ENCODE measurements around the gene GCHFR.

GCHFR gene

DNA sequence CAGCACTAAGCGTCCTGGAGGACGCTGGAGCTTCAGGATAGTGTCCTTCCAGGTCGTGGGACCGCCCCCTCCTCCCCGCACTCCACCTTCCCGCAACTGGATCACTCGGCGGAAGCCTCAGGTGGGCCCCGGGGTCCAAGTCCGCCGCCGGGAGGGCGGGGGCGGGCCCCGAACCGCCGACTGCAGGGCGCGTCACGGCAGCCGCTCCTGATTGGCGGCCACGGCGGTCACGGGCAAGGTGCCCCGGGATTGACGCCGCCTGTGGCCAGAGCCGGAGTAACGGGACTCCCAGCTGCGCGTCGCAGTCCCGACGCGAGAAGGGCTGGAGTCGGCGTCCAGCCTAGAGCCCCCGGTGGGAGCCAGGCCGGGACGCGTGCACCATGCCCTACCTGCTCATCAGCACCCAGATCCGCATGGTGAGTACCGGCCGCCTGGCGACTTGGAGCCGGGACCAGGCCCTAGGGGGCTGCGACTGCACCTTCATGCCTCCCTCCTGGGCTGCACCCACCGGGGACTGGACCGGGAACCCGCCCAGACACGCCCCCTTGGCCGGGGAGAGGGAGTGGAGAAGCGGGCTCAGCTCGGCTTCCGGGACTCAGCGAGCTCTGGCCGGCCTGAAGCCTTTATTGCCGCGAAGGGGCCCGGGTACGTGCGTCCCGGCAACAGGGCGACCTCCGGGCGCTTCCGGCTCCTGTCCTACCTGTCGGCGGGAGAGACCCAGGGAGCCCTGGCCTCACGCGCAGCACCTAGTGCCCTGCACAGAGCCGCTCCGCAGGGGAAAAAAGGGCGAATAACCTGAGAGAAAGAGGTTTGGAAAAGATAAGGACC lies at the start of gene GCHFR:
GCHFR (plus strand) TSS at position 268 of the 828 bp plus-strand sequence; CDS start at position 381, 113 bp downstream.
- peak; percentile 91 for DNase-seq

DNA sequence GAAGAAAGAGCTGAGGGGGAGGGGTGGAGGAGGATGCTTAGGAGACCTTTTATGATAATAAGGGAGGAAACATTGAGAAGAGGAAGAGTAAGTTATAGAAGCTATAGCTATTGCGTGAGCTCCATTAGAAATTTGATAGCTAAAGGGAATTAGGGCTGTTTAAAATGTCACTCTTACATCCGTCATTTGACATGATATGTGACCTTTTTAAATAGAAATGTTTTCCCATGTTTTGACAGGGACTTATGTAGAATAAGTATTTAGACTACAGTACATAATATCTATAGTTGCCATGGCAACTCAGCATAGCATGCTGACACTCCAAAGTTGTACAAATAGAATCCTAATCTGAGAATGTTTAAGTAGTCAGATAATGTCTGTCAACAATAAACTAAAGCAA lies 49.7 kb upstream of the GCHFR start:
- no peak for DNase-seq

- no peak for DNase-seq
These were observed 47.7 kb upstream of the GCHFR start for GRCh38 chr15:40716165-40716564.

DNA sequence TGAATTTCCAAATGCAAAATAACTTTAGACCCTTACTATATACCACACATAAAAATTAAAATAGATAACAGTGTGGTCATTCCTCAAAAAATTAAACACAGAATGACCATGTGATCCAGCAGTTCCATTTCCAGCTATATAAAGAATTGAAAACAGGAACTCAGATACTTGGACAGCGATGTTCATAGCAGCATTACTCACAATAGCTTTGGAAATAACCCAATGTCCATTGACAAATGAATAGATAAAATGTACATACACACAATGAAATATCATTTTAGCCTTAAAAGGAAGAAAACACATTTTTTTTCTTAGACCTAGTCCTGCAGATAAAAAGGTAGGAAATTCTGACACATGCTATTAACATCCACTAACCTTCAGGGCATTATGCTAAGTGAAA lies 42.2 kb upstream of the GCHFR start:
- no peak for DNase-seq

DNA sequence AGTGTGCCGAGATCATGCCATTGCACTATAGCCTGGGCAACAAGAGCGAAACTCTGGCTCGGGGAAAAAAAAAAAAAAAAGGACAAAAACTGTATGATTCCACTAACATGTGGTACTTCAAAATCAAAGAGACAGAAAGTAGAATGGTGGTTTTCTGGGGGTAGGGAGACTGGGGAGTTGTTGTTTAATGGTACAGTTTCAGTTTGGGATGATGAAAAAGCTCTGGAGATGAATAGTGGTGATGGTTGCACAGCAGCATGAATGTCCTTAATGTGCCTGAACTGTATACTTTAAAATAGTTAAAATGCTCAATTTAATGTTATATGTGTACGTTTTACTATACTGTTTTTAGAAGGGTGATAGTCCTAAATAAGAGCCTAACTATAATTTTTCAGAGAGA lies 41.5 kb upstream of the GCHFR start:
- DNase-seq = no peak

DNA sequence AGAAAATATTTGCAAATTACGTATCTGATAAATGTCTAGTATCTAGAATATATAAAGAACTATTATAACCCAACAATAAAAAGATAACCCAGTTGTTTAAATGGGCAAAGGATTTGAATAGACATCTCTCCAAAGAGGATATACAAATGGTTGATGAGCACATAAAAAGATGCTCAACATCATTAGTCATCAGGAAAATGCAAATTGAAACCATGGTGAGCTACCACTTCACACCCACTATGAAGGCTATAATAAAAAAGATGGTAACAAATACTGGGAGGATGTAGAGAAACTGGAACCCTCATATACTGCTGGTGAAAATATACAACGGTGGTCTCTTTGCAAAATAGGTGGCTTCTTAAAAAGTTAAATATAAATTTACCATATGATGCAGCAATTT lies 40.9 kb upstream of the GCHFR start:
- no peak for DNase-seq

GRCh38 chr15:40723919-40724318 lies 39.9 kb upstream of the GCHFR start:
- no peak for DNase-seq

GRCh38 chr15:40731034-40731433 lies 32.8 kb upstream of the GCHFR start:
- no peak for DNase-seq

DNA sequence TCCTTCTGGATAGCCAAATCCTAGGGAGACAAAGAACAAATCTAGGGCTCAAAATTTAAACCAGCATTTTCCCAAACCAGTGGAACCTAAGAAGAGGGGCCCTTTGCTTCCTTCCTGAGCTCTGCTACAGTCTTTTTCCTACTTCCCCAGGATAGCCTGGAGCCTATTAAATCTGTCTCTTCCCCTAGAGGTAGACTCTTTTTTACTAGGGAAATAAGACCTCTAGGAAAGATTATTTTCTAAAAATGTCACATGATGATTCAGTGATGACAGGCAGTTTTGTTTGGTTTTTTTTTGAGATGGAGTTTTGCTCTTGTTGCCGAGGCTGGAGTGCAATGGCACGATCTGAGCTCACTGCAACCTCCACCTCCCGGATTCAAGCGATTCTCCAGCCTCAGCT lies 27.3 kb upstream of the GCHFR start:
- DNase-seq = no peak

- DNase-seq = no peak
These were observed 26.8 kb upstream of the GCHFR start for GRCh38 chr15:40737048-40737447.

- DNase-seq = no peak
These were observed 24.8 kb upstream of the GCHFR start for GRCh38 chr15:40739047-40739446.

DNA sequence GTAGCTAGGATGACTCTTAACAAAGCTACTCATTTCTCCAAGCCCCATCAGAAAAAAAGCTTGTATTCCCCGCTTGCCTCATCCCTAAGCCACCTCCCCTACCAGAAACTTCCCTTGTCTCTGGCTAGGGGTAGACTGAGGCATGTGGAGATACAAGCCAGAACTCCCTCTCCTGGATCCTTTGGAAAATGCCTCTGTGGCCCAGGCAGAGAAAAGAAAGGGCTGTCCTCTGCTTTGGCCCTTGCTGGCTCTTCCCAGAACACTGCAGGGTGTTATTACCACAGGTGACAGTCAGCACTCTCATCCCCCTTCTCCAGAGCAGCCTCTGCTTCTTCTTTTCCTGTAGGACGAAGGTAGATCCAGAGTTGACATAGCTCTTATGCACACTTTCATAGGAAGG lies 24.0 kb upstream of the GCHFR start:
- no peak for DNase-seq

GRCh38 chr15:40743485-40743901 lies 20.4 kb upstream of the GCHFR start:
- DNase-seq = peak; percentile 20

DNA sequence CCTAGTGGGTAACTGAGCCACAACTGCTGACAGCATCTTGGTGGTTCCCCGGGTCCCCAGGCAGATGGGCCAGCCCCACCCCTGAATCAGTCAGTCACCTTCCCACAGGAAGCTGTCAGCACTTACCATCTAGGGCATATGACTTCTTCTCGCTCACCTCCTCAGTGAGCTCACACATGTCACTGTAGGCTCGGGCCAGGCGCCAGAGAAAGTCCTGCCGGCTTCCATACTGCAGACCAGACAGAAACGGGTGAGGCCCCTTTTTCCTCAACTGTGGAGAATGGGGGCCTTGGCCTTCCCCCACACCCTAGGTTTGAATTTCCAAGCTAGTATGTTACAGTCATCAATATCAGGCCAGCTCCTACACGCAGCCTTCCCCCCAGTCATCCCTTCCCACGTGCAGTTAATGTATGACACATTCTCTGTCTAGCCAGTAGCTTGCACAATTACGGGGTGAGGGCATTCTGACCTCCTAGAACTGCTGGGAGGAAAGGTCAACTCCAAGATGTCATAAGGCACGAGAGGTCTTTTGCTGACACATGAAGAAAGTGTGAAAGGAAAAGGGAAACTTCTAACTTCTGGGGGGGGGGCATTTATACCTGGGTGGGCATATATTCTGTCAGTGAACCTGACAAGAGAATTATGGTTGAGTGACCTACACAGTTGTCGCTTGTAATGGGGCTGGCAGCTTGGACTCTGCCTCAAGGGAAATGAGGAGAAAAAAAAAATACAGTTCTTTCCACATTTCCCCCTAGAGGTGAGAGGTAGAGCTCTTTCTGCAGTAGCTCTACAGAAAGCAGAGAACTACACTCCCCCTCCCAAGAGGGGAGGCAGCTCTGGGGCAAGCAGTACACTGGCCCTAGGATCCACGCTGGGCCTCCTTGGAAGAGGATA lies 19.7 kb upstream of the GCHFR start:
- peak; percentile 63 for DNase-seq

GRCh38 chr15:40744815-40745152 lies 19.1 kb upstream of the GCHFR start:
- DNase-seq = no peak

DNA sequence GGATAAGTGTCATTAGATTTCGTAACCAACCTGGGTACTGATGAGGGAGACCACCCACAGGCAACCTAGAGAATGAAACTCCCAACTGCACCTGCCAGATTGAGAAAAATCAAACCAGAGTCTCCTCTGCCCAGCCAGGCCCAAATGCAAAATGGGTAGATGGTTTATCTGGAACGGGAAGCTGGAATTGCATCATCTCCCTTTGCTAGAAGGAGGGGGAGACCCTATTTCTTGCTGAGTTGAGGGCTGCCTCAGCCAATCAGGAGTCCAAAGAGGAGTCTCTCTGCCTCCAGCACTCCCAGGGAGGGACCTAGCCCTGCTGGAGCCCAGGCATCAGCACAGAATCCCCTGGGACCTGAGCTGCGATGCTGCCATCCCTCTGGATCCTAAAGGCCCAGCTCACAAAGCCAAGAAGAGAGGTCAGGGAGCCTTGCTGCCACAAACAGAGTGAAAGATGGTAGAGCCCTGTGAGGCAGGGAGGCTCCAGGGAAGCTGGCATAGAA lies 16.9 kb upstream of the GCHFR start:
- peak; percentile 90 for DNase-seq

DNA sequence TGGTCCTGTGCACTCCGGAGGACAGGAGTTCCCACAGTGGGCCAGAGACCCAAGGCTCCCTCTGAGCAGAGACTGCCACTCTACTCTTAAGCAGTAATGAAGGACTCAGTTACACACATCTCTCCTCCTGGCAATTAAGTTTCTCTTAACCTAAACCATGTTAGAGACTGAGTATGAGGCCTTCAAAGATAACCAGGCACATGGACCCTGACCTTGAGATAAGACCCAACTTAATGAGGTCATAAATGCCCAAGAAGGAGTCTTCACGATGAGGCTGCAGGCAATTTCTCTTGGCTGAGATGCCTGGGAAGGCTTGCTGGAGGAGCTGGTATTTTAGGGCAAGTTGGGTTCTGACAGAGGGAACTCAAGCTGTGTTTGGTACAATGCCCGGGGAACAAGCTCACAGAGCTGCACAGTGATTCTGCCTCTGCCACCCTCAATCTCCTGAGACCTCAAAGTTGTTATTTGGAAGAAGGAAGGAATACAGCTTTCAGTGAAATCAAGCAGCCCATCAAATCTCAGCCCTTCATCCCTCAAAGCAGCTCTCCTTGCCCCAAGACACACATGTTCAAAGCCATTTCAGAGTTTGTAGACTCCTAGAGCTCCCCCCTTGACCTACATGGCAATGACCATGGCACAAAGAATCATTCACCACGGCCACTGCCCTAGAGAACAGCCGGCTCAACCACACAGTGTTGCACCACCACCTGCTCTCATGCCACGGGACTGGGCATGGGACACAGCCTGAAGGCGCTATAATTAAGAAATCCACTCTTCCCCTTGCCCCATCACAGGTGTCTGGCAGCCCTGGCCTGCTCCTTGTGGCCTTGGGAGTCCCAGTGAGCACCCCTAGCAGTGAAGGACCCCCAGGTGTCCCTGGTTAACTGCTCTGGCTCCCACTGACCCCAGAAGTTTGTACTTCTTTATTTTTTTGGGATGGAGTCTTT lies 15.9 kb upstream of the GCHFR start:
- peak; percentile 57 for DNase-seq

DNA sequence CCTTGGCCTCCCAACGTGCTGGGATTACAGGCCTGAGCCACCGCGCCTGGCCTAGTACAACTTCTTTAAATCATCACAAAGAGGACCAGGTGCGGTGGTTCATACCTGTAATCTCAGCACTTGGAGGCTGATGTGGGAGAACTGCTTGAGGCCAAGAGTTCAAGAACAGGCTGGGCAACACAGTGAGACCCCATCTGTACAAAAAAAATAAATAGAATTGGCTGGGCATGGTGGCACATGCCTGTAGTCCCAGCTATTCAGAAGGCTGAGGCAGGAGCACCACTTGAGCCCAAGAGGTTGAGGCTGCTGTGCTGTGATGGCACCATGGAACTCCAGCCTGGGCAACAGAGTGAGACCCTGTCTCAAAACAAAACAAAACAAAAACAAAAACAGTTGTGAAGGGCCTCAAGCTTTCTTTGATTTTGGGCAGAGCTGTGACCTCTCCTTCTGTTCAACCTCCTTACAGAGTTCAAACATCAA lies 14.7 kb upstream of the GCHFR start:
- DNase-seq = no peak

GRCh38 chr15:40750885-40751284 lies 13.0 kb upstream of the GCHFR start:
- no peak for DNase-seq

GRCh38 chr15:40751745-40752144 lies 12.1 kb upstream of the GCHFR start:
- no peak for DNase-seq

DNA sequence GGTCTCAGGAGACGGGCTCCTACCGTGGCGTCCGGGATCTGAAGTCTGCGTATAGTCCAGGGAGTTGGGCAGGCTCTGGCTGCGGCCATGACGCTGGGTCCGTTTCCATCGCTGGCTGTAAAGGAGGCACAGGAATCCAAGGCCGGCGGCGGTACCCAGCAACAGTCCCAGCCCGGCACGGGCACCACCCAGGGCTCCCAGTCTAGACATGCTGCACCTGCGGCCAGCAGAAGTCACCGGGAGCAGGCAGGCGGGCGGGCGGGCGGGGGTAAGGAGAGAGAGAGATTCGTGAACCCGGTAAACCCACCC lies 9.3 kb upstream of the GCHFR start:
- DNase-seq = no peak

GRCh38 chr15:40754883-40755811 lies 8.7 kb upstream of the GCHFR start, which contains the start of gene RMDN3:
RMDN3 (minus strand) TSS chr15:40755254; CDS start chr15:40754783, 471 bp downstream.
- peak; percentile 97 for DNase-seq
